ENCODE data around the gene ACTN4. TPM values are rescaled to one million over a fixed set of nuclear protein-coding genes. Genes with fewer than 3 reads are reported as not detected.
A peak's percentile ranks its signal among the peaks of the same experiment; 100 is the strongest.

ACTN4 gene
- total and polyA plus RNA-seq, 10 of the 15 experiments (the other 5 are each of a cell fraction or from before 2014, with no cell fraction given), result 2.4 to 293 (median 72.5) TPM

GRCh38 chr19:38647368-38647965 is at the start of gene ACTN4 (continued):
- TF ChIP-seq NKRF (conservative IDR thresholded peaks at IDR 0.05), result peak; percentile 96
- TF ChIP-seq ZNF274 (IDR thresholded peaks at IDR 0.05; ENCODE audit: insufficient read depth, insufficient read length), result no peak
- no peak for TF ChIP-seq SIX5 (IDR thresholded peaks at IDR 0.05; ENCODE audit: low read depth, low read length, severe bottlenecking)
- no peak for TF ChIP-seq E2F8 (IDR thresholded peaks at IDR 0.05; ENCODE audit: low read depth, partially characterized antibody)
- TF ChIP-seq STAT1 (conservative IDR thresholded peaks at IDR 0.05), result 0 out of 2 replicates have a peak, but pooled peaks have one; percentile 15
- peak; percentile 80 for TF ChIP-seq YY1 (IDR thresholded peaks at IDR 0.05; ENCODE audit: low read depth, low read length)
- no peak for TF ChIP-seq ESRRA (IDR thresholded peaks at IDR 0.05; ENCODE audit: low read length)
- TF ChIP-seq EED (IDR thresholded peaks at IDR 0.05; ENCODE audit: low read depth), result no peak
- TF ChIP-seq ZNF384 (IDR thresholded peaks at IDR 0.05; ENCODE audit: borderline replicate concordance, low read depth, low read length), result no peak
- no peak for TF ChIP-seq E4F1 (IDR thresholded peaks at IDR 0.05; ENCODE audit: borderline replicate concordance, partially characterized antibody)
- TF ChIP-seq IRF3 (IDR thresholded peaks at IDR 0.05), result no peak
- no peak for TF ChIP-seq EZH2 (IDR thresholded peaks at IDR 0.05; ENCODE audit: borderline replicate concordance, control insufficient read depth, low read depth, low read length)
- no peak for TF ChIP-seq BCLAF1 (IDR thresholded peaks at IDR 0.05)
- TF ChIP-seq SMARCA5 (IDR thresholded peaks at IDR 0.05), result 0 out of 2 replicates have a peak, but pooled peaks have one; percentile 53
- TF ChIP-seq ZZZ3 (IDR thresholded peaks at IDR 0.05; ENCODE audit: control insufficient read depth, insufficient read length, low read depth), result no peak
- TF ChIP-seq ETV6 (conservative IDR thresholded peaks at IDR 0.05 in 1 of 2, IDR thresholded peaks at IDR 0.05 in 1 of 2; ENCODE audit: borderline replicate concordance in 1 of 2, low read depth in 1 of 2), result no peak
- TF ChIP-seq NR2F1 (conservative IDR thresholded peaks at IDR 0.05), result 0 out of 2 replicates have a peak, but pooled peaks have one; percentile 23
- TF ChIP-seq YBX1 (IDR thresholded peaks at IDR 0.05), result no peak

All from GM12878 (cell line).